ENCODE measurements around the gene NEK5. TPM values are rescaled to one million over a fixed set of nuclear protein-coding genes. Genes with fewer than 3 reads are reported as not detected.
A peak's percentile ranks its signal among the peaks of the same experiment; 100 is the strongest.
"Not testable (repeated sequence)": the region's sequence is repeated elsewhere in the genome, so short reads cannot be mapped to it uniquely, and the experiment has no call there.

NEK5 gene
- not detected in 2 replicates for total RNA-seq

- intact Hi-C loops (cut with micrococcal nuclease) = loop anchor here (2.0 to 5.0 kb wide), 4 partner anchors 66 to 1002 kb away; partner anchors contain the start of gene TMEM272
- H3K4me3 Mint-ChIP-seq (ENCODE audit: low read depth) = peak within 1 kb of the TSS; percentile 75
- H3K9me3 Mint-ChIP-seq = no peaks in the 10 kb centered on the region
- peak; percentile 49 for DNase-seq (ENCODE audit: low spot score)
- H3K36me3 Mint-ChIP-seq (ENCODE audit: low read depth) = no peaks in the 10 kb centered on the region
- peaks cover 14% of the 10 kb centered on the region for H3K27me3 Mint-ChIP-seq (ENCODE audit: low read depth)
- peaks cover 16% of the 10 kb centered on the region for H3K4me1 Mint-ChIP-seq (ENCODE audit: low read depth)
- H3K27ac Mint-ChIP-seq = no peak within 1 kb of the TSS
These were observed at the start of gene NEK5 for GRCh38 chr13:52128714-52129700. Gene NEK5, minus strand, starts transcription at chr13:52129073. Its CDS starts 1,591 bp downstream, at chr13:52127482.

GRCh38 chr13:52177276-52177675, 48.4 kb upstream of the NEK5 start:
- peaks cover 35% of the 10 kb centered on the region for H3K36me3 Mint-ChIP-seq (ENCODE audit: low read depth)
- H3K27me3 Mint-ChIP-seq (ENCODE audit: low read depth) = no peaks in the 10 kb centered on the region
- H3K4me3 Mint-ChIP-seq (ENCODE audit: low read depth) = no peak overlapping the region
- no peak for DNase-seq (ENCODE audit: low spot score)
- intact Hi-C loops (cut with micrococcal nuclease) = no loop called here
- H3K4me1 Mint-ChIP-seq (ENCODE audit: low read depth) = peaks cover 6% of the 10 kb centered on the region
- no peak overlapping the region for H3K27ac Mint-ChIP-seq
- no peaks in the 10 kb centered on the region for H3K9me3 Mint-ChIP-seq

- H3K9me3 Mint-ChIP-seq; H3K4me3 Mint-ChIP-seq (ENCODE audit: low read depth); DNase-seq (ENCODE audit: low spot score); H3K27me3 Mint-ChIP-seq (ENCODE audit: low read depth); H3K4me1 Mint-ChIP-seq (ENCODE audit: low read depth); intact Hi-C loops (cut with micrococcal nuclease); H3K27ac Mint-ChIP-seq: not testable (repeated sequence)
- peaks cover 33% of the 10 kb centered on the region for H3K36me3 Mint-ChIP-seq (ENCODE audit: low read depth)
These were observed 45.1 kb upstream of the NEK5 start for GRCh38 chr13:52173970-52174369.

GRCh38 chr13:52173373-52173772, 44.5 kb upstream of the NEK5 start:
- H3K27ac Mint-ChIP-seq = no peak overlapping the region
- peaks cover 6% of the 10 kb centered on the region for H3K4me1 Mint-ChIP-seq (ENCODE audit: low read depth)
- DNase-seq (ENCODE audit: low spot score) = no peak
- H3K4me3 Mint-ChIP-seq (ENCODE audit: low read depth) = no peak overlapping the region
- no peaks in the 10 kb centered on the region for H3K27me3 Mint-ChIP-seq (ENCODE audit: low read depth)
- H3K36me3 Mint-ChIP-seq (ENCODE audit: low read depth) = peaks cover 32% of the 10 kb centered on the region
- H3K9me3 Mint-ChIP-seq = no peaks in the 10 kb centered on the region
- intact Hi-C loops (cut with micrococcal nuclease) = no loop called here

GRCh38 chr13:52171686-52172085, 42.8 kb upstream of the NEK5 start:
- DNase-seq (ENCODE audit: low spot score); H3K4me3 Mint-ChIP-seq (ENCODE audit: low read depth); H3K4me1 Mint-ChIP-seq (ENCODE audit: low read depth); intact Hi-C loops (cut with micrococcal nuclease); H3K27me3 Mint-ChIP-seq (ENCODE audit: low read depth); H3K27ac Mint-ChIP-seq; H3K9me3 Mint-ChIP-seq: not testable (repeated sequence)
- peaks cover 27% of the 10 kb centered on the region for H3K36me3 Mint-ChIP-seq (ENCODE audit: low read depth)

- H3K4me1 Mint-ChIP-seq (ENCODE audit: low read depth); H3K27me3 Mint-ChIP-seq (ENCODE audit: low read depth); H3K9me3 Mint-ChIP-seq; H3K4me3 Mint-ChIP-seq (ENCODE audit: low read depth); DNase-seq (ENCODE audit: low spot score); H3K27ac Mint-ChIP-seq; intact Hi-C loops (cut with micrococcal nuclease): not testable (repeated sequence)
- H3K36me3 Mint-ChIP-seq (ENCODE audit: low read depth) = peaks cover 31% of the 10 kb centered on the region
These were observed 42.0 kb upstream of the NEK5 start for GRCh38 chr13:52170828-52171391.

- H3K27ac Mint-ChIP-seq = no peak overlapping the region
- peaks cover 25% of the 10 kb centered on the region for H3K36me3 Mint-ChIP-seq (ENCODE audit: low read depth)
- H3K27me3 Mint-ChIP-seq (ENCODE audit: low read depth) = no peaks in the 10 kb centered on the region
- intact Hi-C loops (cut with micrococcal nuclease) = no loop called here
- DNase-seq (ENCODE audit: low spot score) = no peak
- H3K4me1 Mint-ChIP-seq (ENCODE audit: low read depth) = peaks cover 6% of the 10 kb centered on the region
- H3K9me3 Mint-ChIP-seq = no peaks in the 10 kb centered on the region
- no peak overlapping the region for H3K4me3 Mint-ChIP-seq (ENCODE audit: low read depth)
These were observed 41.0 kb upstream of the NEK5 start for GRCh38 chr13:52169839-52170238.

- intact Hi-C loops (cut with micrococcal nuclease) = no loop called here
- Mint-ChIP-seq H3K4me1 (ENCODE audit: low read depth) (peaks cover 19% of the 10 kb centered on the region), H3K27me3 (ENCODE audit: low read depth) (no peaks in the 10 kb centered on the region), H3K36me3 (ENCODE audit: low read depth) (peaks cover 7% of the 10 kb centered on the region), H3K27ac (no peak overlapping the region), H3K4me3 (ENCODE audit: low read depth) (no peak overlapping the region), H3K9me3 (no peaks in the 10 kb centered on the region)
- DNase-seq (ENCODE audit: low spot score) = no peak
These were observed 36.5 kb upstream of the NEK5 start for GRCh38 chr13:52165411-52165810.

GRCh38 chr13:52164989-52165388, 36.1 kb upstream of the NEK5 start:
- no peak for DNase-seq (ENCODE audit: low spot score)
- Mint-ChIP-seq H3K9me3 (no peaks in the 10 kb centered on the region), H3K4me3 (ENCODE audit: low read depth) (no peak overlapping the region), H3K36me3 (ENCODE audit: low read depth) (peaks cover 7% of the 10 kb centered on the region), H3K4me1 (ENCODE audit: low read depth) (peaks cover 20% of the 10 kb centered on the region), H3K27ac (no peak overlapping the region), H3K27me3 (ENCODE audit: low read depth) (no peaks in the 10 kb centered on the region)
- intact Hi-C loops (cut with micrococcal nuclease) = no loop called here

GRCh38 chr13:52163878-52164277, 35.0 kb upstream of the NEK5 start:
- not testable (repeated sequence) for H3K4me3 Mint-ChIP-seq (ENCODE audit: low read depth)

GRCh38 chr13:52162279-52163101, 33.6 kb upstream of the NEK5 start:
- Mint-ChIP-seq H3K36me3 (ENCODE audit: low read depth) (peaks cover 7% of the 10 kb centered on the region), H3K4me3 (ENCODE audit: low read depth) (no peak overlapping the region), H3K9me3 (no peaks in the 10 kb centered on the region), H3K4me1 (ENCODE audit: low read depth) (peaks cover 36% of the 10 kb centered on the region), H3K27me3 (ENCODE audit: low read depth) (peaks cover 3% of the 10 kb centered on the region), H3K27ac (no peak overlapping the region)
- DNase-seq (ENCODE audit: low spot score) = no peak
- intact Hi-C loops (cut with micrococcal nuclease) = no loop called here

More at GRCh38 chr13:52163878-52164277, 35.0 kb upstream of the NEK5 start:
- peak overlapping the region; percentile 14 for H3K27ac Mint-ChIP-seq
- DNase-seq (ENCODE audit: low spot score); intact Hi-C loops (cut with micrococcal nuclease); H3K9me3 Mint-ChIP-seq; H3K27me3 Mint-ChIP-seq (ENCODE audit: low read depth); H3K36me3 Mint-ChIP-seq (ENCODE audit: low read depth): not testable (repeated sequence)
- H3K4me1 Mint-ChIP-seq (ENCODE audit: low read depth) = peaks cover 26% of the 10 kb centered on the region

GRCh38 chr13:52161181-52161646, 32.3 kb upstream of the NEK5 start:
- no peaks in the 10 kb centered on the region for H3K9me3 Mint-ChIP-seq
- no peak overlapping the region for H3K27ac Mint-ChIP-seq
- no peak overlapping the region for H3K4me3 Mint-ChIP-seq (ENCODE audit: low read depth)
- H3K4me1 Mint-ChIP-seq (ENCODE audit: low read depth) = peaks cover 46% of the 10 kb centered on the region
- H3K36me3 Mint-ChIP-seq (ENCODE audit: low read depth) = peaks cover 2% of the 10 kb centered on the region
- intact Hi-C loops (cut with micrococcal nuclease) = no loop called here
- DNase-seq (ENCODE audit: low spot score) = no peak
- H3K27me3 Mint-ChIP-seq (ENCODE audit: low read depth) = peaks cover 3% of the 10 kb centered on the region
